Measurements from ENCODE around the gene PTRH1.

DNA sequence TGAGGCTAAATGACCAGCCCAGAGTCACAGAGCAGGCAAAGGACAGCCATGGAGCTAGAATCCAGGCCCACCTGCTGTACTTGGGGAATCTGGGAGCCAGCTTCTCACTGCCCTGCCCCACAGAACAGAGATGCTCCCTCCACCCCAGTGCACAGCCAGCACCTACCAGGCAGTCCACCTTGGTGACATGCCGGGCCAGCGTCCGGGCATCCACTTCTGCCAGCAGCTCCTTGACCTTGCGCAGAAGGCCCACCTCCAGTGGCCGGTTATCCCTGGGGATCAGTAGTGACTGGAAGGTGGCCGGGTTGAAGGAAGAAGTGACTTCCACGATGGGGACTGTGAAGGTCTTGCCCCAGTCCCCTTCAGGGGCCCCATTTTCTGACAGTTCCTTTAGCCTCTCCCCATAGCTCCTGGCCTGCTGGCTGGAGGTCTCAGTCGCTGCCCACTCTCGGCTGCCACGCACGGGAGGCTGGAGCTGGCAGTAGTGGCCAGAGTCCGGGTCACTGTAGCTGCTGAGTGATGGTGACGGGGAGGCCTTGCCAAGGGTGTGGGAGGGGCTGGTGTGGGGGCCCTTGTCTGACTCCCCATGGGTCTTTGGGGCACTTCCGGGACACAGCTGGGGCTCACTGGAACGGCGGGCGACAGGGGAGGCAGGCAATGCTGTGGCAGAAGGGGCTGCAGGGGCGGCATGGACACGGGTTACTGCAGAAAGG is 29.1 kb upstream of the PTRH1 start:
- TF ChIP-seq, protein P1, sequence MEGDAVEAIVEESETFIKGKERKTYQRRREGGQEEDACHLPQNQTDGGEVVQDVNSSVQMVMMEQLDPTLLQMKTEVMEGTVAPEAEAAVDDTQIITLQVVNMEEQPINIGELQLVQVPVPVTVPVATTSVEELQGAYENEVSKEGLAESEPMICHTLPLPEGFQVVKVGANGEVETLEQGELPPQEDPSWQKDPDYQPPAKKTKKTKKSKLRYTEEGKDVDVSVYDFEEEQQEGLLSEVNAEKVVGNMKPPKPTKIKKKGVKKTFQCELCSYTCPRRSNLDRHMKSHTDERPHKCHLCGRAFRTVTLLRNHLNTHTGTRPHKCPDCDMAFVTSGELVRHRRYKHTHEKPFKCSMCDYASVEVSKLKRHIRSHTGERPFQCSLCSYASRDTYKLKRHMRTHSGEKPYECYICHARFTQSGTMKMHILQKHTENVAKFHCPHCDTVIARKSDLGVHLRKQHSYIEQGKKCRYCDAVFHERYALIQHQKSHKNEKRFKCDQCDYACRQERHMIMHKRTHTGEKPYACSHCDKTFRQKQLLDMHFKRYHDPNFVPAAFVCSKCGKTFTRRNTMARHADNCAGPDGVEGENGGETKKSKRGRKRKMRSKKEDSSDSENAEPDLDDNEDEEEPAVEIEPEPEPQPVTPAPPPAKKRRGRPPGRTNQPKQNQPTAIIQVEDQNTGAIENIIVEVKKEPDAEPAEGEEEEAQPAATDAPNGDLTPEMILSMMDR (IDR thresholded peaks at IDR 0.05), result no peak
- no peak for TF ChIP-seq POLR2A (IDR thresholded peaks at IDR 0.05)
